Activated gamma-delta T cell treated with anti-CD3 and anti-CD28 coated beads, Interleukin-2, amount 50 U/mL, for 16 hours (primary cell): ENCODE measurements around the gene CYSLTR2.

Source experiments
- DNase-seq: peaks from one replicate; pipeline ENCODE4 v3.0.0-alpha.2; 2020; ENCODE audit warnings: low read depth

The CYSLTR2 gene

DNA sequence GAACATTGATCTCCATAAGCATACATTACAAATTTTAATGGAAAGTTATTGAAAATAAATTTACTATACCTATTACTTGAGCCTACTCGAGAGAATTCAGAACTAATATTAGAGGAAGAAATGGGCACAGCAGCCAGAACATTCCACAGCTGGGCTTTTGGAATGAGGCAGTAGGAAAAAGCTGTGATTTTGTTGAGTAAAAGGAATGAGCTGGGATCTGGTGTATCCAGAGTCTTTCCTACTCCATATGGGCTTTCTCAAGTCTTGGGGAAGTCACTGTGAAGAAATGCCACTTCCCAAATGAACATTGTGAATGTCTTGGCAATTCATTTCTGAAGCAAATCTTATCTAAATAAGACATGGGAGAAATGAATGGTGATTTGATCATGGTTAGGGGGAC lies 93.1 kb downstream of the CYSLTR2 start:
- DNase-seq, result no peak

- no peak for DNase-seq
Measured at GRCh38 chr13:48748681-48749080, 95.0 kb downstream of the CYSLTR2 start.

DNA sequence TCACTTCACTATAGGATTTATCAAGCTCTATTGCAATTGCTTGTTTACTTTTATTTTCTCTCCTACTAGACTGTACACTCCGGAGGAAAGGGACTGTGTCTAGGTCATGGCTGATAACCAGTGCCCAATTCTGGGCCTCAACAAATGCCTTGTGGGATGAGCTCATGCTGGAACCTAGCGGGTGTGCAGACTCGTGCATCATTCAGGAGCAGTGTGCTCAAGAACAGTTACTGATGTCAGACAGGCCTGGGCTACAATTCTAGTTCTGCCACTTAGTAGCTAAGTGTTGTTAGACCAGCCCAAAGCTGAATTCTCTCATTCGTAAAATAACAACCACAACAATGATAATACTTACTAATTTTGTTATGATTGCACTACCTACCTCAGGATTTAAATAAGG lies 95.4 kb downstream of the CYSLTR2 start:
- no peak for DNase-seq

DNA sequence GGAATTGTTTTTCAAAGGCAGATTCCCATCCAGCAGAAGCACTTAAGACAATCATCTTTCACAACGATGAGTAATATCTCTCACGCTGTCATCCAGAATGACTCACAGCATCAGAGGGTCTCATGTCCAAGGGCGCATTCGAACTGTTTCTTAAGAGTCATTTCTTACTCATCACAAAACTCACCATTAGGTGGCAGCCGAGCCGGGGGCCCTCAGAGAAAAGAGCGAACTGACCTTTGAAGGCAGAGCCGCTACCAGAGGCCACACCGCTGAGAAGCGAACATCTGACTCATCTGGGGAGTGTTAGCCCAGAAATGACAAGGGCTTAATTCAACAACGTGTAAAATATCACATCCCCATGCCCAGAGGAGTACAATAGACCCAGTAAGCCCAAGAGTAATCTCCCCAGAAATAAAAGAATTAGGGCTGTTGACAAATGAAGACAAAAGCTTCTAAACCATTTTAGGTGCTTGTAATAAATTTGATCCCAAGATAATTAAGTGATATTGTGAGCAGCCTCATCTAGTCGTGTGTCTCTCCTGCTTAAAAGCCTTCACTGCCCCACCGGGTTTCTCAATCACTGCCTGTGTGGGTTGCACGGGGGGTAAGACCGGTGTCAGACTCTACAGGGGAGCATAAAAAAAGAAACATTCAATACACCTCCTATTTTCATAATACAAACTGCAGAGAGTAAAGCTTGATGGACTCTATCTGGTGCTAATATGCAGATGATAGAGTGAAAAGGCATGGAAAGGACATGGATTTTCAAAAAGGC lies 96.2 kb downstream of the CYSLTR2 start:
- peak; percentile 45 for DNase-seq

GRCh38 chr13:48750588-48751383 lies 97.1 kb downstream of the CYSLTR2 start:
- DNase-seq, result no peak

DNA sequence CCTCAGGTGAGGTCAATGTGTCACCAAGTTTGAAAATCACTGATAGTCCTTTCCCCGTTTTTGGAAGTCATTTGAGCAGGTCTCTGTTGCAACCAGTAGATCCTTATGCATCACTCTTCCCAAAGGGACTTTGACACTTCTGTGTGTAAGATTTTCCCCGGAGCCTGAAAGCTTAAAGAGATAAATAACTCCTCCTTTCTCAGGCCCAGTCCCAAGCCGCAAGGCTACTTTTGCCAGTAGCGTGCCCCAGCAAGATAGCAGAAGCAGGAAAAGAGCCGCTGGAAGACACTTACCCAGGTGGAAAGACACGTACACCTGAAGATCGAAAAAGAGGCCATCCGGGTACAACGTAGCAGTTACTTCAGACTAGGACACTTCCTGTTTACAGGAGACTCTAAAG lies 106.9 kb downstream of the CYSLTR2 start:
- DNase-seq, result no peak
